ENCODE measurements around the gene NUMB. TPM values are rescaled to one million over a fixed set of nuclear protein-coding genes. Genes with fewer than 3 reads are reported as not detected.

NUMB gene
- total and polyA plus RNA-seq, 2 donors (not counting 1 experiment from before 2014, with no cell fraction given) = 36.0 to 151 TPM

DNA sequence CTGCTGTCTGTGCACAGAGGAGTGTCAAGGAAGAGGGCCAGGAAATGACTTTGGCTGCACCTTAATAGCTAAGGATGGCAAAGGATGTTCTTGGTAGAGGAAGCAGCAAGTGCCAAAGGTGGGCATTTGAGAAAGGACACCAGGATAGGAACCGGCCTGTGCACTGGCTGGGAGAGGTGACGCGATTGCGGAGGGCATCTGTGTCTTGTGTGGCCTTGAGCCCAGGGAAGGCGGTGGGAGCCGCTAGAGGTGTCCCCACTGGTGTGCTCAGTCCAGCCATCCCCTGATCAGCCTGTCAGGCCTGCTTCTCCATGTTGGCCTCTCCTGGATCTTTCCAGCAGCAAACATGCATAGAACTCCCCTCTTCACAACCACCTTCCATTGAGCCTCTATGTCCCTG, 190.9 kb downstream of the NUMB start:
- H3K4me2 ChIP-seq (ENCODE audit: extremely low read depth, insufficient read depth, low read length) = no peak overlapping the region
- TF ChIP-seq EZH2 (IDR thresholded peaks at IDR 0.05; ENCODE audit: low read length, missing control alignments) (no peak), CTCF (conservative IDR thresholded peaks at IDR 0.05 in 1 of 2, IDR thresholded peaks at IDR 0.05 in 1 of 2; ENCODE audit: low read depth in 1 of 2, low read length in 2 of 2) (no peak)
- H3K36me3 ChIP-seq (ENCODE audit: control insufficient read depth, insufficient read depth, low read length) = peaks cover 4% of the 10 kb centered on the region
- H3K27me3 ChIP-seq (ENCODE audit: control insufficient read depth, insufficient read depth, low read length) = no peaks in the 10 kb centered on the region
- no peak overlapping the region for H2AFZ ChIP-seq (ENCODE audit: low read length)
- no peak overlapping the region for H3K9ac ChIP-seq (ENCODE audit: insufficient read depth, low read length)
- H3K27ac ChIP-seq (ENCODE audit: insufficient read depth, low read length) = no peak overlapping the region
- H3K4me3 ChIP-seq (replicated peaks in 1 of 4; ENCODE audit: control extremely low read depth in 1 of 4, insufficient read depth in 1 of 4, low read depth in 3 of 4, low read length in 4 of 4) = no peak overlapping the region
- H4K20me1 ChIP-seq (ENCODE audit: control insufficient read depth, extremely low read depth, insufficient read depth, low read length) = no peaks in the 10 kb centered on the region
- no peak for DNase-seq (ENCODE audit: low read depth in 2 of 2)
- no peaks in the 10 kb centered on the region for H3K79me2 ChIP-seq (ENCODE audit: control insufficient read depth, insufficient read depth, low read length)
- no peaks in the 10 kb centered on the region for H3K9me3 ChIP-seq (ENCODE audit: control insufficient read depth, insufficient read depth, low read depth, low read length)
- H3K4me1 ChIP-seq (ENCODE audit: control insufficient read depth, extremely low read depth, insufficient read depth, low read length) = peaks cover 7% of the 10 kb centered on the region

GRCh38 chr14:73266317-73266716, 192.0 kb downstream of the NUMB start:
- Histone ChIP-seq H3K79me2 (ENCODE audit: control insufficient read depth, insufficient read depth, low read length) (no peaks in the 10 kb centered on the region), H3K27ac (ENCODE audit: insufficient read depth, low read length) (no peak overlapping the region), H3K4me3 (replicated peaks in 1 of 4; ENCODE audit: control extremely low read depth in 1 of 4, insufficient read depth in 1 of 4, low read depth in 3 of 4, low read length in 4 of 4) (no peak overlapping the region), H4K20me1 (ENCODE audit: control insufficient read depth, extremely low read depth, insufficient read depth, low read length) (no peaks in the 10 kb centered on the region), H2AFZ (ENCODE audit: low read length) (no peak overlapping the region), H3K36me3 (ENCODE audit: control insufficient read depth, insufficient read depth, low read length) (peaks cover 2% of the 10 kb centered on the region), H3K9me3 (ENCODE audit: control insufficient read depth, insufficient read depth, low read depth, low read length) (no peaks in the 10 kb centered on the region), H3K4me2 (ENCODE audit: extremely low read depth, insufficient read depth, low read length) (no peak overlapping the region), H3K4me1 (ENCODE audit: control insufficient read depth, extremely low read depth, insufficient read depth, low read length) (peaks cover 7% of the 10 kb centered on the region), H3K27me3 (ENCODE audit: control insufficient read depth, insufficient read depth, low read length) (no peaks in the 10 kb centered on the region), H3K9ac (ENCODE audit: insufficient read depth, low read length) (no peak overlapping the region)
- no peak for DNase-seq (ENCODE audit: low read depth in 2 of 2)
- TF ChIP-seq CTCF (conservative IDR thresholded peaks at IDR 0.05 in 1 of 2, IDR thresholded peaks at IDR 0.05 in 1 of 2; ENCODE audit: low read depth in 1 of 2, low read length in 2 of 2) (no peak), EZH2 (IDR thresholded peaks at IDR 0.05; ENCODE audit: low read length, missing control alignments) (no peak)

DNA sequence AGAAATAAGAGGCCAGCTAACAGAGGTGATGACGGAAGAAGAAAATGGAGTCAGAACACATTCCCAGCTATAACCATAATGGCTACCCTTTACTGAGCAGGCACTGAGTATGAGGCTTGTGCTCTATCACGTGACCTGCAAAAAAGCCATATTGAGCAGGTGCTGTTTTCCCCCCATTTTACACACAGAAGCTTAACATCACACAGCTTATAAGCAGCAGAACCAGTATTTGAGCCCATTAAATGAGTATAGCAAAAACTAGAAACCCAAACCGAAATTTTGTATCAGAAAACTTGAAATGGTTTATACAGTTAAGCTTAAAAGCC, 192.7 kb downstream of the NUMB start:
- Histone ChIP-seq H3K4me3 (replicated peaks in 1 of 4; ENCODE audit: control extremely low read depth in 1 of 4, insufficient read depth in 1 of 4, low read depth in 3 of 4, low read length in 4 of 4) (no peak overlapping the region), H3K9me3 (ENCODE audit: control insufficient read depth, insufficient read depth, low read depth, low read length) (no peaks in the 10 kb centered on the region), H3K36me3 (ENCODE audit: control insufficient read depth, insufficient read depth, low read length) (peaks cover 2% of the 10 kb centered on the region), H4K20me1 (ENCODE audit: control insufficient read depth, extremely low read depth, insufficient read depth, low read length) (no peaks in the 10 kb centered on the region), H3K79me2 (ENCODE audit: control insufficient read depth, insufficient read depth, low read length) (no peaks in the 10 kb centered on the region), H3K4me2 (ENCODE audit: extremely low read depth, insufficient read depth, low read length) (no peak overlapping the region), H3K4me1 (ENCODE audit: control insufficient read depth, extremely low read depth, insufficient read depth, low read length) (peaks cover 7% of the 10 kb centered on the region), H3K27me3 (ENCODE audit: control insufficient read depth, insufficient read depth, low read length) (no peaks in the 10 kb centered on the region), H3K9ac (ENCODE audit: insufficient read depth, low read length) (no peak overlapping the region), H3K27ac (ENCODE audit: insufficient read depth, low read length) (no peak overlapping the region), H2AFZ (ENCODE audit: low read length) (no peak overlapping the region)
- DNase-seq (ENCODE audit: low read depth in 2 of 2) = no peak
- TF ChIP-seq EZH2 (IDR thresholded peaks at IDR 0.05; ENCODE audit: low read length, missing control alignments) (no peak), CTCF (conservative IDR thresholded peaks at IDR 0.05 in 1 of 2, IDR thresholded peaks at IDR 0.05 in 1 of 2; ENCODE audit: low read depth in 1 of 2, low read length in 2 of 2) (no peak)
